ENCODE results near the gene ETV5. TPM values are rescaled to one million over a fixed set of nuclear protein-coding genes. Genes with fewer than 3 reads are reported as not detected.

ETV5 gene
- total RNA-seq, 1 experiment from 2014 or later = 92.9 TPM

DNA sequence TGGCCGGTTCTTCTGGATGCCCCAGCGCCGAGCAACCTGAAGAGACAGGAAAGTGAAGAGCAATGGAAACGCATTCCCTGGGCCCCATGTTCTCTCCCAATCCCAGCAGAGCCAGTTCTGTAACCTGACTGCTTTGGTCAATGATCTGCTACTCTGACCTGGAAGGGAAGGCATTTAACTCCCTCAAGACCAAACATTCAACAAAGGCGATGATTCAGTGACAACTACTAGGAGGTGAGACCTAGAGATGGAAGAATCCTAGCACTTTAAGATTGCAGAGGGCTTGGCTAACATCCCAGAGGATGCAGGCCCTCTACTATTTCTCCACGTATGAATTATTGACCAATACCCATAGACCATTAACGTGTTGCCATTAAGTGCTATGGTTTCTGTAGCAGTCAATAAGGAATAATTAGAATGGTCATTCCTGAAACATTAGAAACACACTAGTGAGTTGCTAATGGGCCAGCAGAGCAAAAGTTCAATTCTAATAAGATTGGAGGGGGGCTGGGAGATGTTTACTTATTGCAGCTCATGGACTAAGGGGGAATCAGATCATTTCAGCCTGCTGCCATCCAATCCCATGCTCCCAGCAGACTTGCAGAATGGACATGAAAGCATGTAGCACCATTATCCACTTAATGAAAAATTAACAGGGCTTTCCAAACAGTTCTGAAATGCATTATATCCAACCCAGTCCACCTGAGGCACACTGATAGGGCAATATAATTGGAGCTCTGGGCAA, 56.6 kb downstream of the ETV5 start:
- BruUV-seq (replicated peaks) = no TSS peak
- H3K36me3 ChIP-seq (ENCODE audit: insufficient read depth, low read length, poor library complexity, severe bottlenecking) = peaks cover 50% of the 10 kb centered on the region
- no peak for DNase-seq (ENCODE audit: low spot score)
- CTCF ChIA-PET = no interaction called here
- no peak overlapping the region for H3K27ac ChIP-seq (ENCODE audit: low read depth, low read length, poor library complexity, severe bottlenecking)
- intact Hi-C loops (cut with micrococcal nuclease; ENCODE audit: unreplicated experiment) = no loop called here
- TF ChIP-seq, protein P1, sequence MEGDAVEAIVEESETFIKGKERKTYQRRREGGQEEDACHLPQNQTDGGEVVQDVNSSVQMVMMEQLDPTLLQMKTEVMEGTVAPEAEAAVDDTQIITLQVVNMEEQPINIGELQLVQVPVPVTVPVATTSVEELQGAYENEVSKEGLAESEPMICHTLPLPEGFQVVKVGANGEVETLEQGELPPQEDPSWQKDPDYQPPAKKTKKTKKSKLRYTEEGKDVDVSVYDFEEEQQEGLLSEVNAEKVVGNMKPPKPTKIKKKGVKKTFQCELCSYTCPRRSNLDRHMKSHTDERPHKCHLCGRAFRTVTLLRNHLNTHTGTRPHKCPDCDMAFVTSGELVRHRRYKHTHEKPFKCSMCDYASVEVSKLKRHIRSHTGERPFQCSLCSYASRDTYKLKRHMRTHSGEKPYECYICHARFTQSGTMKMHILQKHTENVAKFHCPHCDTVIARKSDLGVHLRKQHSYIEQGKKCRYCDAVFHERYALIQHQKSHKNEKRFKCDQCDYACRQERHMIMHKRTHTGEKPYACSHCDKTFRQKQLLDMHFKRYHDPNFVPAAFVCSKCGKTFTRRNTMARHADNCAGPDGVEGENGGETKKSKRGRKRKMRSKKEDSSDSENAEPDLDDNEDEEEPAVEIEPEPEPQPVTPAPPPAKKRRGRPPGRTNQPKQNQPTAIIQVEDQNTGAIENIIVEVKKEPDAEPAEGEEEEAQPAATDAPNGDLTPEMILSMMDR (conservative IDR thresholded peaks at IDR 0.05; ENCODE audit: low read depth, low read length) = no peak
- no peak for TF ChIP-seq EZH2 (IDR thresholded peaks at IDR 0.05; ENCODE audit: borderline replicate concordance, low read depth, low read length, poor library complexity, severe bottlenecking)
- H3K4me1 ChIP-seq (ENCODE audit: insufficient read depth, low read length, poor library complexity, severe bottlenecking) = peaks cover 15% of the 10 kb centered on the region
- H3K27me3 ChIP-seq (replicated peaks; ENCODE audit: insufficient read depth, low read depth, low read length, poor library complexity) = no peaks in the 10 kb centered on the region
- POLR2A ChIA-PET (ENCODE audit: low non-redundant PET) = no interaction called here
- no peak overlapping the region for H3K4me3 ChIP-seq (ENCODE audit: low read depth, low read length, poor library complexity, severe bottlenecking)
- H3K9me3 ChIP-seq (ENCODE audit: low read depth, low read length, poor library complexity, severe bottlenecking) = no peaks in the 10 kb centered on the region

DNA sequence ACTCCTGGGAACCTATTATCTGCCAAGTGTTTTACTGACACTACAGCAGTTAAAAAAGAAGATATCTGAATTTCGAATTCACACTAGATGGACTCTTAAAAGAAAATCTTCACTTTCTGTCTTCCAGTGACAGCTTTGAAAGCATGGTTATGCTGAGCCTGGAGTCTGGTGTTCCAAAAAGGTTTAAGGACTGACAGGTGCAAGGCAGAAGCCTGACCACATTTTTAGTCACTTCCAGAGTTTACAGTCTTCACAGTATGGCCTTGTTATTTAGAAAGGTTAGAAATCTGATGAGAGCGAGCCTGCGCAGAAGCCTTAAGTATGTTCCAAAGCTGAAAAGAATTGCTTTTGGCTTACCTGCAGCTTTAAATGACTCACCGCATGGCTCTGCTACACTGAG, 59.9 kb downstream of the ETV5 start:
- no peak for TF ChIP-seq EZH2 (IDR thresholded peaks at IDR 0.05; ENCODE audit: borderline replicate concordance, low read depth, low read length, poor library complexity, severe bottlenecking)
- TF ChIP-seq, protein P1 (conservative IDR thresholded peaks at IDR 0.05; ENCODE audit: low read depth, low read length) = no peak
- no peak for DNase-seq (ENCODE audit: low spot score)
- CTCF ChIA-PET = no interaction called here
- intact Hi-C loops (cut with micrococcal nuclease; ENCODE audit: unreplicated experiment) = no loop called here
- peaks cover 3% of the 10 kb centered on the region for H3K4me1 ChIP-seq (ENCODE audit: insufficient read depth, low read length, poor library complexity, severe bottlenecking)
- POLR2A ChIA-PET (ENCODE audit: low non-redundant PET) = no interaction called here
- BruUV-seq (replicated peaks) = no TSS peak
- H3K36me3 ChIP-seq (ENCODE audit: insufficient read depth, low read length, poor library complexity, severe bottlenecking) = peaks cover 42% of the 10 kb centered on the region
- H3K4me3 ChIP-seq (ENCODE audit: low read depth, low read length, poor library complexity, severe bottlenecking) = no peak overlapping the region
- H3K27me3 ChIP-seq (replicated peaks; ENCODE audit: insufficient read depth, low read depth, low read length, poor library complexity) = no peaks in the 10 kb centered on the region
- H3K27ac ChIP-seq (ENCODE audit: low read depth, low read length, poor library complexity, severe bottlenecking) = no peak overlapping the region
- no peaks in the 10 kb centered on the region for H3K9me3 ChIP-seq (ENCODE audit: low read depth, low read length, poor library complexity, severe bottlenecking)

DNA sequence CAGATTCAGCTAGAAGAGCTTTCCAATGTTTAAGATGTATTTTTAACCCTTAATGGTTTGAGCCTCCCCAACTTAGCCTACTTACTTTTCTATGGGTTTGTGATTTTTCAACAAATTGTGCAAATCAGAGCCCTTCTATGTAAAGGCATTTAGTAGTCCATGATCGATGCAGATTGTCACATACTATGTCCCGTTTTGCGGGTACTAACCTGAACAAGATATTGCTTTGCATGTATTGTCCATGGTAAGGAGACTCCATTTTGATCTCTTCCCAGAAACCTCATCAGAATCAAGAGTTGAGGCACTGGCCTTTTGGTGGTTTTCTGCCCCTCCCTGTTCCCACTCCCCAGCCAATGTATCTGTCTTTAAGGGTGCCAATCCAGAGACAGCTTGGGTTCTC, 60.8 kb downstream of the ETV5 start:
- Histone ChIP-seq H3K4me1 (ENCODE audit: insufficient read depth, low read length, poor library complexity, severe bottlenecking) (no peaks in the 10 kb centered on the region), H3K27ac (ENCODE audit: low read depth, low read length, poor library complexity, severe bottlenecking) (no peak overlapping the region), H3K36me3 (ENCODE audit: insufficient read depth, low read length, poor library complexity, severe bottlenecking) (peaks cover 42% of the 10 kb centered on the region), H3K27me3 (replicated peaks; ENCODE audit: insufficient read depth, low read depth, low read length, poor library complexity) (no peaks in the 10 kb centered on the region), H3K9me3 (ENCODE audit: low read depth, low read length, poor library complexity, severe bottlenecking) (no peaks in the 10 kb centered on the region), H3K4me3 (ENCODE audit: low read depth, low read length, poor library complexity, severe bottlenecking) (no peak overlapping the region)
- intact Hi-C loops (cut with micrococcal nuclease; ENCODE audit: unreplicated experiment) = no loop called here
- CTCF ChIA-PET = no interaction called here
- no peak for DNase-seq (ENCODE audit: low spot score)
- BruUV-seq (replicated peaks) = no TSS peak
- POLR2A ChIA-PET (ENCODE audit: low non-redundant PET) = no interaction called here
- TF ChIP-seq, protein P1 (conservative IDR thresholded peaks at IDR 0.05; ENCODE audit: low read depth, low read length) = no peak
- TF ChIP-seq EZH2 (IDR thresholded peaks at IDR 0.05; ENCODE audit: borderline replicate concordance, low read depth, low read length, poor library complexity, severe bottlenecking) = no peak

Data from A673 (cell line).